AG09309 (cell line): ENCODE results near the gene POLE2.
A peak's percentile ranks its signal among the peaks of the same experiment; 100 is the strongest.
"Not testable (repeated sequence)": the region's sequence is repeated elsewhere in the genome, so short reads cannot be mapped to it uniquely, and the experiment has no call there.

Source experiments
- DNase-seq: peaks from one replicate; pipeline ENCODE4 v3.0.0-alpha.2; 2010; ENCODE audit warnings: low read depth
- H3K4me3 ChIP-seq: 2 replicates; pipeline ENCODE4 v1.5.1; 2011; ENCODE audit warnings: mild to moderate bottlenecking, low read depth, low read length, moderate library complexity; ENCODE audit not compliant: control insufficient read depth
- TF ChIP-seq, protein P1 (sequence below): IDR thresholded peaks from 2 replicates; pipeline ENCODE4 v1.5.1; 2011; ENCODE audit warnings: mild to moderate bottlenecking, low read depth, low read length, inconsistent platforms; ENCODE audit not compliant: insufficient read depth, control insufficient read depth; ENCODE audit errors: missing control alignments

POLE2 gene, protein sequence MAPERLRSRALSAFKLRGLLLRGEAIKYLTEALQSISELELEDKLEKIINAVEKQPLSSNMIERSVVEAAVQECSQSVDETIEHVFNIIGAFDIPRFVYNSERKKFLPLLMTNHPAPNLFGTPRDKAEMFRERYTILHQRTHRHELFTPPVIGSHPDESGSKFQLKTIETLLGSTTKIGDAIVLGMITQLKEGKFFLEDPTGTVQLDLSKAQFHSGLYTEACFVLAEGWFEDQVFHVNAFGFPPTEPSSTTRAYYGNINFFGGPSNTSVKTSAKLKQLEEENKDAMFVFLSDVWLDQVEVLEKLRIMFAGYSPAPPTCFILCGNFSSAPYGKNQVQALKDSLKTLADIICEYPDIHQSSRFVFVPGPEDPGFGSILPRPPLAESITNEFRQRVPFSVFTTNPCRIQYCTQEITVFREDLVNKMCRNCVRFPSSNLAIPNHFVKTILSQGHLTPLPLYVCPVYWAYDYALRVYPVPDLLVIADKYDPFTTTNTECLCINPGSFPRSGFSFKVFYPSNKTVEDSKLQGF

DNA sequence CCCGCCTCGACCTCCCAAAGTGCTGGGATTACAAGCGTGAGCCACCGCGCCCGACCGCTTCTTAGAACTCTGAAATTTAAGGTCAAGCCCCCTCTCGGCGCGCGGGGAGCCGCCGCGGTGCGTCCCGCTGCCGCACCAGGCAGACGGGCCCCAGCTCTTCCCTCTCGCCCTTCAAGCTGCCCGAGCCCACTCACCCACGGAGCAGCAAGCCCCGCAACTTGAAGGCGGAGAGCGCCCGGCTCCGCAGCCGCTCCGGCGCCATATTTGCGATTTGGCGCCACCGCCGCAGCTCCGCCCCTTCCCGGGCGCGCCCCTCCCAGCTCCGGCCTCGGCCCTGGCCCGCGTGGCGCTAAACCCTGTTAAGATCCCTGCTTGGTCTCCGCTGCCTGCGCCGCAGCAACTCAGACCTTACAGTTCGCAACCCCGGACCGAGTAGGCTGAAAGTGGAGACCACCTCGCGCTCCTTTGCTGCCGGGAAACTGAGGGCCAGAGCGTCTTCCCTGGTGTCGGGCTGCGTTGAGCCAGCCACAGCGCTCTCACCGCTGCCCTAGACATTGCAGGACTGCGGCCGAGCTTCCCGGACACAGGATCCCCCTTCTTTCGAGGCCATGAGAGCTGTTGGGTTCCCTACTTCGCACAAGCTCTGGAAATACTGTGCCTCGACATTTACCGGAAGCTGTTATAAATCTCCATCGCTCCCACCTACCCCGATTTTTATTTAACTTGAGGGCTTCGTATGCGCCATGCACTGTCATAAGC is at the start of gene POLE2:
Gene POLE2, minus strand, starts transcription at position 273 of the 759 bp plus-strand sequence. Its CDS starts 11 bp downstream, at position 262.
- no peak for DNase-seq
- peak within 1 kb of the TSS; percentile 57 for H3K4me3 ChIP-seq
- TF ChIP-seq, protein P1, sequence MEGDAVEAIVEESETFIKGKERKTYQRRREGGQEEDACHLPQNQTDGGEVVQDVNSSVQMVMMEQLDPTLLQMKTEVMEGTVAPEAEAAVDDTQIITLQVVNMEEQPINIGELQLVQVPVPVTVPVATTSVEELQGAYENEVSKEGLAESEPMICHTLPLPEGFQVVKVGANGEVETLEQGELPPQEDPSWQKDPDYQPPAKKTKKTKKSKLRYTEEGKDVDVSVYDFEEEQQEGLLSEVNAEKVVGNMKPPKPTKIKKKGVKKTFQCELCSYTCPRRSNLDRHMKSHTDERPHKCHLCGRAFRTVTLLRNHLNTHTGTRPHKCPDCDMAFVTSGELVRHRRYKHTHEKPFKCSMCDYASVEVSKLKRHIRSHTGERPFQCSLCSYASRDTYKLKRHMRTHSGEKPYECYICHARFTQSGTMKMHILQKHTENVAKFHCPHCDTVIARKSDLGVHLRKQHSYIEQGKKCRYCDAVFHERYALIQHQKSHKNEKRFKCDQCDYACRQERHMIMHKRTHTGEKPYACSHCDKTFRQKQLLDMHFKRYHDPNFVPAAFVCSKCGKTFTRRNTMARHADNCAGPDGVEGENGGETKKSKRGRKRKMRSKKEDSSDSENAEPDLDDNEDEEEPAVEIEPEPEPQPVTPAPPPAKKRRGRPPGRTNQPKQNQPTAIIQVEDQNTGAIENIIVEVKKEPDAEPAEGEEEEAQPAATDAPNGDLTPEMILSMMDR, result no peak

DNA sequence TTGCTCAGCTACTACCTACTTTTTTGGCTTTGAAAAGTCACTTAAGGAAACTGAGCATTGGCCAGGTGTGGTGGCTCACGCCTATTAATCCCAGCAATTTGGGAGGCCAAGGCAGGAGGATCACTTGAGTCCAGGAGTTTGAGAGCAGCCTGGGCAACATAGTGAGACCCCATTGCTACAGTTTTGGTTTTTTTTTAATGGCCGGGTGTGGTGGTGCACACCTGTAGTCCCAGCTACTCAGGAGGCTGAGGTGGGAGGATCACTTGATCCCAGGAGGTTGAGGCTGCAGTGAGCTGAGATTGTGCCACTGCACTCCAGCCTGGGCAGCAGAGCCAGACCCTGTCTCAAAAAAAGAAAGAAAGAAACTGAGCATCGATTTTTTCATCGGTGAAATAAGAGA is 47.7 kb upstream of the POLE2 start:
- not testable (repeated sequence) for H3K4me3 ChIP-seq, DNase-seq

DNA sequence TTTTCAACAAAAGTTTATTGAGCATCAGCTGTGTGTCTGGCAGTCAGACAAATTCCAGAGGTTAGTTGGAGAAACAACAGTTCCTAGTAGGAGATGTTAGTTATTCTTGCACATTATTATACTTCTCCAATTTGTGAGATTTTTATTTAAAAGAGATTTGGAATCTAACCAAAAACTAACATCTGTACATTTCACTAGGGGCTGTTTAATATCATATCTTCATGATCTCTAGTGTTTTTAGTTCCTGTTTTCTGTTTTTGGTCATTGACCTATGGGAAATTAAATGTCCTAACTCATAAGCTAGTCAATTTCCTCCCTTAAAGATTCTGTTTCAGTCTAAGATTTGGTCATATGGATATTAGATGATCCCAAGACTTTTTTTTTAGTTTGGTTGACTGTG is 45.8 kb upstream of the POLE2 start:
- H3K4me3 ChIP-seq, result no peak overlapping the region
- DNase-seq, result no peak
- TF ChIP-seq, protein P1, result no peak

DNA sequence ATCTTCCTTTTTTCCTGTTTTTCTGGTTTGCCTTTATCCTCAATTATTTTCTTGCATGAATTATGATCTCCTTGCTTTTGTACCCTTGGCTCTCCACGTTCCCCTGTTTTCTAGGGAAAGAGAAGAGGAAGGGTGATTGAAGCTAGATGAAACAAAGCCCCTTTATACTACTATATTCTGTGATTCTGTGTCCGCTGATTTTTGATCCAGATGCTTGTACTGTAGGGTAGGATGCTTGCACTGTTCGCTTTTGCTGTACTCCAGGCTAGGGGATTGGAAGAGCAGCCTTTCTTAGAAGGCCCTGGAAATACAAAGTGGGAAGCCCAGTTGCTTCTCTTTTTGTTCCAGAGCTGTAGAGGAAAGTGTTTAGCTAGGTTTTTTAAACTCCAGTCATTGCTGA is 44.9 kb upstream of the POLE2 start:
- TF ChIP-seq, protein P1, result no peak
- DNase-seq, result no peak

DNA sequence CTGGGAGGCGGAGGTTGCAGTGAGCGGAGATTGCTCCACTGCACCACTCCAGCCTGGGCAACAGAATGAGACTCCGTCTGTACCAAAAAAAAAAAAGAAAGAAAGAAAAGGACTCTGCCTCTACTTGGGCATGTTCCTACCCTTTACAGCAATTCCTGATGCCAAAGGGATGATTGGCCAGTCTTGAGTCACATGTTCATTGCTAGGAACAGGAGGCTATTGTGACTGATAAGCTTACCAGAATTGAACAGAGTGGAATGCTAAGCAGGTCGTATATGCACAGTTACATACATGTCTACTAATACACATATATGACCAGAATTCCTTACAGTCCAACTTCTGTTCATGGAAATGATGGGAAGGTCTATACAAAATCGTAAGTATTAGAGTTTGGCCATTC is 39.2 kb upstream of the POLE2 start:
- TF ChIP-seq, protein P1, result no peak
- DNase-seq, result no peak
- H3K4me3 ChIP-seq, result no peak overlapping the region

More for the DNA sequence above, 44.9 kb upstream of the POLE2 start:
- H3K4me3 ChIP-seq, result no peak overlapping the region

DNA sequence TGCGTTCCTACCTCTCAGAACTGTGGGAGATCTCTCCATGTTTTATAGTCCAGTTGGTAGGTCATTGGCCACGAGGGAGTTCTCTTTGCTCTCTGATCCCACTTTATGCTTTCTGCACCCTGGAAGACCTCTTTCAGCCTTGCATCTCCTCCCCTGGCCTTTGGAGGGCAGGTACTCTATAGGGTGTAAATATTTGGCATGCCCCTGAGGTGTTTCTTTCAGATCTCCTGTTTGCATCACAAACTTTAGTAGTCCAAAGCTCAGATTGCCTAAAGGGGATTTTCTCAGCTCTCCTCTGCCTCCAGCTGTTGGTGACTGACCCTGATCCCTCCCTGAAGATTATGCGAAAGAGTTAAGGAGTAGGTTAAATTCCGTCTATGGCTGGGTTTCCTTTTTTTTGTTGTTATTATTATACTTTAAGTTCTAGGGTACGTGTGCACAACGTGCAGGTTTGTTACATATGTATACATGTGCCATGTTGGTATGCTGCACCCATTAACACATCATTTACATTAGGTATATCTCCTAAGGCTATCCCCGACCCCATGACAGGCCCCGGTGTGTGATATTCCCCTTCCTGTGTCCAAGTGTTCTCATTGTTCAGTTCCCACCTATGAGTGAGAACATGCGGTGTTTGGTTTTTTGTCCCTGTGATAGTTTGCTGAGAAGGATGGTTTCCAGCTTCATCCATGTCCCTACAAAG is 33.9 kb upstream of the POLE2 start:
- not testable (repeated sequence) for H3K4me3 ChIP-seq, DNase-seq

DNA sequence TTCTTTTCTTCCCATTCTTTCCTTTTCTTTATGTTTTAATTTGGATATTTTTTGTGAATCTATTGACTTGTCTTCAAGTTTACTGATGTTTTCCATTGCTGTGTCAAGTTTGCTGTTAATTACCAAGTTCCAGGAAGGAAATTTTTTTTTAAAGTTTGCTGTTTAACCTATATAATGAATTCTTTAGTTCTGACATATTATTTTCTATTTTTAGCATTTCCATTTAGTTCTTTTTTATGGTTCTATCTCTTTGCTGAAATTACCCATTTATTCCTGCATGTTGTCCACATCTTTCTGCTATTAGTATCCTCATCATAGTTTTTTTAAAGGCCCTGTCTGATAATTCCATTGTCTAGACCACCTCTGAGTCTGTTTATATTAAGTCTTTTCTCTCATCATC is 32.7 kb upstream of the POLE2 start:
- H3K4me3 ChIP-seq, result no peak overlapping the region
- TF ChIP-seq, protein P1, result no peak
- DNase-seq, result no peak

DNA sequence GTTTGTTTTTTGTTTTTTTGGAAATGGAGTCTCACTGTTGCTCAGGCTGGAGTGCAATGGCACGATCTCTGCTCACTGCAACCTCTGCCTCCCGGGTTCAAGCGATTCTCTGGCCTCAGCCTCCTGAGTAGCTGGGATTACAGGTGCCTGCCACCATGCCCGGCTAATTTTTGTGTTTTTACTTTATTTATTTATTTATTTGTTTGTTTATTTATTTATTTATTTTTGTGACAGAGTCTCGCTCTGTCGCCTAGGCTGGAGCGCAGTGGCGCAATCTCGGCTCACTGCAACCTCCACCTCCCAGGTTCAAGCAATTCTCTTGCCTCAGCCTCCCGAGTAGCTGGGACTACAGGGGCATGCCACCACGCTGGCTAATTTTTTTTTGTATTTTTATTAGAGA is 23.0 kb upstream of the POLE2 start:
- not testable (repeated sequence) for H3K4me3 ChIP-seq, DNase-seq

DNA sequence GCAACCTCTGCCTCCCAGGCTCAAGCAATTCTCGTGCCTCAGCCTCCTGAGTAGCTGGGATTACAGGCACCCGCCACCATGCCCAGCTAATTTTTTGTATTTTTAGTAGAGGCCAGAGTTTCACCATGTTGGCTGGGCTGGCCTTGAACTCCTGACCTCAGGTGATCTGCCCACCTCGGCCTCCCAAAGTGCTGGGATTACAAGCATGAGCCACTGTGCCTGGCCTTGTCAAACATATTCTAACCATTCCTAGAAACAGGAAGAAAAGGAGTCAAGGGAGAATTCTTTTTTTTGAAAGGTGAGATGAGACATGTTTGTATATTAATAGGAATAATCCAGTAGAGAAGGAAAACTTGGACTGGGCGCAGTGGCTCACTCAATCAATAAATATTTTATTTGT is 16.5 kb upstream of the POLE2 start:
- not testable (repeated sequence) for H3K4me3 ChIP-seq, DNase-seq
